Fibroblast of the conjunctiva (primary cell): Measurements from ENCODE around the gene FBXO48.

Source experiments
- DNase-seq: peaks from one replicate; pipeline ENCODE4 v3.0.0-alpha.2; 2010; ENCODE audit warnings: low read depth

FBXO48 gene

GRCh38 chr2:68435615-68436014, 31.5 kb downstream of the FBXO48 start:
- DNase-seq = no peak

GRCh38 chr2:68434981-68435380, 32.1 kb downstream of the FBXO48 start:
- DNase-seq = no peak

GRCh38 chr2:68432696-68433658, 34.1 kb downstream of the FBXO48 start:
- no peak for DNase-seq

- DNase-seq = no peak
These were observed 35.6 kb downstream of the FBXO48 start for GRCh38 chr2:68431316-68431972.

- DNase-seq = no peak
These were observed 37.7 kb downstream of the FBXO48 start for GRCh38 chr2:68429311-68429826.

GRCh38 chr2:68428746-68429145, 38.3 kb downstream of the FBXO48 start:
- DNase-seq = no peak

GRCh38 chr2:68428126-68428525, 39.0 kb downstream of the FBXO48 start:
- no peak for DNase-seq

GRCh38 chr2:68426848-68427579, 40.1 kb downstream of the FBXO48 start:
- DNase-seq = peak; percentile 27

GRCh38 chr2:68426446-68426845, 40.6 kb downstream of the FBXO48 start:
- no peak for DNase-seq

- DNase-seq = no peak
These were observed 41.6 kb downstream of the FBXO48 start for GRCh38 chr2:68425503-68425902.

GRCh38 chr2:68423966-68424650, 43.0 kb downstream of the FBXO48 start:
- no peak for DNase-seq

GRCh38 chr2:68420254-68420910, 46.7 kb downstream of the FBXO48 start:
- DNase-seq = peak; percentile 30

- DNase-seq = no peak
These were observed 48.2 kb downstream of the FBXO48 start for GRCh38 chr2:68418855-68419254.

GRCh38 chr2:68418419-68418818, 48.7 kb downstream of the FBXO48 start:
- no peak for DNase-seq

GRCh38 chr2:68417926-68418325, 49.2 kb downstream of the FBXO48 start:
- no peak for DNase-seq

GRCh38 chr2:68416081-68416675, 50.9 kb downstream of the FBXO48 start:
- no peak for DNase-seq

- DNase-seq = no peak
These were observed 51.6 kb downstream of the FBXO48 start for GRCh38 chr2:68415521-68415920.

GRCh38 chr2:68414876-68415275, 52.2 kb downstream of the FBXO48 start:
- DNase-seq = no peak

- no peak for DNase-seq
These were observed 52.6 kb downstream of the FBXO48 start for GRCh38 chr2:68414452-68414851.

- DNase-seq = no peak
These were observed 53.6 kb downstream of the FBXO48 start for GRCh38 chr2:68413466-68413865.
